Activated CD8-positive, alpha-beta memory T cell treated with anti-CD3 and anti-CD28 coated beads for 4 hours (primary cell): ENCODE results near the gene LPGAT1.
"Not testable (repeated sequence)": the region's sequence is repeated elsewhere in the genome, so short reads cannot be mapped to it uniquely, and the experiment has no call there.

Source experiments
- DNase-seq, 2 donors: peaks; one replicate each; pipeline ENCODE4 v3.0.0-alpha.2; 2020; ENCODE audit warnings: low read depth in 2 of 2

The LPGAT1 gene

DNA sequence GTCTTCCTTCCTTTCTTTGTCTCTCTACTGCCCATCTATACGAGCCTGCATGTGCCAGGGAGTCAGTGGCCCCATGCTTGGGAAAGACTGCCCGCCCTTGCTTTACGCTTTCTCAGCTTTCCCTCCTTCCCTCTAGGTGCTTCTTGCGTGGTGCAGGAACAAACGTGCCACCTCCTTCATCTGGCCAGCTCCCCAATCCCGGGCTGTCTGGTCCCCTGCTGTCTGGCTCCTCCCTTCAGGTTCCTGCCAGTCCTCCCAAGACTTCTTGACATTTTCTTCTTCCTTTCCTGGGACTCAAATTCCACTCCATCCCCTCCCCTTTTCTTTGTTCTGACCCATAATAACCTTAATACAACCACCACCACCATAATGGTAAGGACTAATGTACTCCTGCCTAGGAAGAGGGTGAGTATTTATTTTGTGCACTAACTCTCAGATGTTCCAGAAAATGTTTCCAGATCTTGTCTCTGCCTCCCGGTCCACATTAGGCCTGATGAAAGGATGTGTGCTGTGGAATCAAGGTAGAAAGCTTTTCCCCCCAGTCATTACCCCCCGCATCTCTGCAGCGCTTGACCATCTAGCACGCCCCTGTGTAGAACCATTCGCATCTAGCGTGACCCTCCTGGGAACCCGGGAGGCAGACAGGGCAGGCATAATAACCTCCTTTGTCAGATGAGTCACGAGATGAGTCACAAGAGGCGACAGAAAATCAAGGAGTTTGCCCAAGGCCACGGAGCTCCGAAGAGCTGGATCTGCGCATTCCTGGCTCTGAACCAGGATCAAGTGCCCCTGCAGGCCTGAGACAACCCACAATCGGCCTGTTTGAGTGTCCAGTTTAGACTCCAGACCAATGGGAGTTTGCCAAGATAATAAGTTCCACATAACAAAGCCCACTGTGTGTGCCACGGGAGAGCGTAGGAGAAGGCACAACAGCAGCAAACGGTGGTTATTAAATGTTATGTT lies 95.1 kb downstream of the LPGAT1 start:
- no peak for DNase-seq

DNA sequence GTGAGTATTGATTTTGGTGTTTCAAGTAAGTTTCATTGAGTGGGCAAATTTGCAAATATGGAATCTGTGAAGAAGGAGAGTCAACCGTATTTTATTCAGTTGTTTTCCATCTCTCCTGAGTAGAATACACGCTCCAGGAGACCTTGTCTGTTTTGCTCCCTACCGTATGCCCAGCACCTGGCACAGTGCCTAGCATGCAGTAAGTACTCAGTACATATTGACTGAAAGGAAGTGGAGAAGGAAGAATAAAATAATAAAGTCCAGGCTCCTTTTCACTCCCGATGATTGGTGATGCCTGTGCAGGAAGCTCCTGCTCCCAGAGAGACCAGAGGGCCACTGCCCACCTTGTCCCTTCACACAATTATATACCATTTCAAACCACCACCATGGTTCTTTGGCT lies 95.8 kb downstream of the LPGAT1 start:
- DNase-seq: no peak

DNA sequence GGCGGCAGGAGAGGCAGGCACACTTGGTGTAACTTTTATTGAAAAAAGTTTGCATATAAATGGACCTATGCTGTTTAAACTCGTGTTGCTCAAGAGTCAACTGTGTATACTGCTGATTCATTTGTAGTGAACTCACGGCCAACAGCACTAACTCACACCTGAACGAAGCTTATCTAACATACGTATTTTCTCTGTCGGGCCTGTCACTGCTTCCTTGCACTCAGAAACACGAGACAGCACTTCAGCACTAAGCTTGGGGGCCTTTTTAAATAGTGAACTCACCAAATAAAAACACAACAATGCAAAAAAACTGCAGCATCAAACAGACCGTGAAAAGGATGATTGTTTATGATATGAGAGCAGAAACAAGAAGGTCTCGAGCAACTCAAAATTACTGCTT lies 96.2 kb downstream of the LPGAT1 start:
- no peak for DNase-seq

DNA sequence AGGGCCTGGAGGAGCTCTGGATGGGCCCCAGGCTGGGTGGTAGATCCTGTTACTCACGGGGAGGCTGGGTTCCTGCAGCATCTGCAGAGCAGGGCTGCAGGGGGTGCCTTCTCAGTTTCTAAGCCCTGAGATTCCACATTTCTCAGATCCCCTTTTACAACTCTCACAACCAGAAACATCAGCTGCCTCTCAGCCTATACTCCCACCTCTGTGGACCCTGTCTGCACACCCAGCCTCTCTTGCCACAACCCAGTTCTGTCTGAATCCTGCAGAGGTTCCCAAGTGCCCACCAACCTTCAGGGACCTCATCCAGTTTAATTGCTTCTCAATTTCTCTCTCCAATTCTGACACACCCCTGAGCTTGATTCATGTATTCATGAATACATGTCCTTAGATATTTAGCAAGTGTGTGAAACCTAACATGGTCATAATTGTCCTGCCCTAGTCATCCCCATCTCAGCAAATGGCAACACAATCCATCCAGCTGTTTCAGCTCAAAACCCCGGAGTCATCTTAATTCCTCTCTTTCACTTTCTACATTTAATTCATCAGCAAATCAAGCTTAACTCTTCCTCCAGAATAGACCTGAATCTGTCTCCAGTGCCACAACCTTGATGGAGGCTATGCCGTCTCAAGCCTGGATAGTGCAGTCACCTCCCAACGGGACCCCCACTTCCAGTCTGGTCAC lies 98.1 kb downstream of the LPGAT1 start:
- DNase-seq: no peak

DNA sequence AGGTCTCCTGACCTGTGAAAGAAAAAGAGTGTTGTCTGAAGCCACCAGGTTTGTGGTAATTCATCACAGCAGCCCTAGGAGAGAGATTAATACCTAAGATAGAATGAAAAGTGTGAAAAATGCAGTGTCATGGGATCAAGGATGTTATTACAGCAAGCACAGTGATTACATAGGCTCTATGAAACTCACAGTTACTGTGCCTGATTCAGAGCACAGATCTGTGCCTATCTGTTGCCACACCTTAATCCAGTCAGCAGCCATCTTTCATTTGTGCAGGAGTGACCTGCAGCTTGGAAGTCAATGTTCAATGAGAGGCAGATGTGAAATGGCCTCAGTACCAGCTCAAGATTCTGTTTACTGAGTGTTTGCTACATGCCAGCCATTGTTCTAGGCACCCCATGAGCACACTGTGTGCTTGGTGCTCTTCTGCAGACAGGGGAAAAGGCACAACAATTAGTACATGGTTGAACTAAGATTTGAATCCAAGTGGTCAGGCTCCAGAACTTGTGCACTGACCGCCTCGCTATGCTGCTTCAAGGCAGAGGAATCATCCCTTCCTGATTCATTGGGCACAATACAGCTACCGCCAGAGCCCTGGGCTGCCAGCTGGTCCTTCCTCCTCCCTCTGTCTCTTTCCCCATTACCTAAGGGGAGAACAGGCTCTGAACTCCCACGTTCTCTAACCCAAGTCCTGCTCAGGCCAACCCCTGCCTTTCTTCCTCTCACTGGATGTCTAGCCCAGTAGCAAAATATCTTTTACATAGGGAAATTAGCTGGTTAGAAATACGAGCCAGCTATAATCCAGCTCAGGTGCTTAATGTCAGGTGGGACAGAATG lies 98.9 kb downstream of the LPGAT1 start:
- DNase-seq: no peak

DNA sequence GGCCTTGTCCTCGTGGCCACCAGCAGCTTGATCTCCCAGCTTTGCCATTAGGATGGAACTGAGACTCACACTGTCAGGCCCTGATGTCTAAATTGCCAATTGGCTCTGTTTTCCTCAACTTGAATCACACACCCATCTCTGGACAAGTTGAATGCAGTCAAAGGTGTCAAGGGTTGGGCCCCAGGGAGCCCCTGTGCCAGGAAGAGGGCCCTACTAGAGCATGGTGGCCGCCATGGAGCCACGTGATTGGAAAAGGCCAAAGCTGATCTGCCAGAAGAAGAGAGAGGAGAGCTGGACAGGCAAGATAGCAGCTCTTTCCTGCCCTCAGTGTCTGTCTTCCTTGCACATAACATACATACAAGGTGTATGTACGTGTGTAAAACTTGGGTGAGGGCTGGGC lies 100.2 kb downstream of the LPGAT1 start:
- no peak for DNase-seq

DNA sequence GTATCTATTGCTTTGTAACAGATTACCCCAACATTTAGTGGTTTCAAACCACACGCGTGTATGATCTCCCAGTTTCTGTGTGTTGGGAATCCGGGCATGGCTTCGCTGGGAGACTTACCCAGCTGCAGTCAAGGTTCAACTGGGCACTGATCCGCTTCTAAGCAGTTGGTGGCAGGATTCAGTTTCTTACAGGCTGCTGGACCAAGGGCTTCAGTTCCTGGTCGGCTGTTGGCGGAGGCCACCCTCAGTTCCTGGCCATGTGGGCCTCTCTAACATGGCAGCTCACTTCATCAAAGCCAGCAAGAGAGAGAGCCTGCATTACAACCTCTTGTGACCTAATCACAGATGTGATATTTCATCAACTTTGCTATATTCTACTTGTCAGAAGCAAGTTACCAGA lies 101.3 kb downstream of the LPGAT1 start:
- no peak for DNase-seq

DNA sequence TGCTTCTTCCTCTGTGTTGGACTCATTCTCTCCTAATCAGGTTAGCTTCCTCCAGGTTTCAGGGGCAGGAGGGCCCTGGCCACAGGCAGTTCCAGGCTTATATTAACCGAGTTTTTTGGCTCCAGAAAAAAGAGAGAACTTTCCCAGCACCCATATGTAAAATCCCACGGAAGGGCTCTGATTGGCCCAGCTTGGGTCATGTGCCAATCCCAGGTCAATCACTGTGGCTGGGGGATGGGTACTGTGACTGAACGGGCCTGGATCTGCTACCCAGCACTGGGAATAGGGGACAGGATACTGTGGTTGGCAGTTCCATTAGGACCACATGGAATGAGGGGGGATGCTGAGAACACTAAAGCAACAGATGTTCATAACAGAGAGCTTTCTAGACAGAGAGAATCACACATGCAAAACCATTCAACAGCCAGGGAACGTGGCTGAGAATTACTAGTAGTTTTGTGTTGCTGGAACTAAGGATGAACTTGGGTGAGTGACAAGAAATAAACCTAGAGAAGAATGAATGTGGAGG lies 104.0 kb downstream of the LPGAT1 start:
- DNase-seq: no peak

DNA sequence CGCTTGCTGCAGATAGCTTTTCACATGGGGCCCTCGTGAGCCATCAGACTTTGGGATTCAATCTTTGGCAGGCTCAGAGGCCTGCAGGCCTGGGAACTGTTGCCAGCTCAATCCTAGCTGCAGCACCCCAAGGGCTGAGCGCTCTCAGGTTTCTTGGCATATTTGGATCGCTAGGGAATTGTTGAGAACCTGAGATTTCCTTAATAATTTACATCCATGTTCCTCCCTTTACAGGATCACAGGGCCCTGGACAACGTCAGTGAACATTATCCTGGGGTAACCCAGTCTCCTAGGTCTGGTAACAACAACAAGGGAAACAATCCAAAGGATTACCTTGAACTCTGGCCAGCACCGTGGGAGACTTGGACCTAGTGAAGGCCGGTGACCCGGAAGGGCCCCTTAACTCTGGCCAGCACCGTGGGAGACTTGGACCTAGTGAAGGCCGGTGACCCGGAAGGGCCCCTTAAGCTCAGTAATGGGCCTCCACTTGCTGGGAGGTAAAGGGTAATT lies 105.8 kb downstream of the LPGAT1 start:
- DNase-seq: no peak

DNA sequence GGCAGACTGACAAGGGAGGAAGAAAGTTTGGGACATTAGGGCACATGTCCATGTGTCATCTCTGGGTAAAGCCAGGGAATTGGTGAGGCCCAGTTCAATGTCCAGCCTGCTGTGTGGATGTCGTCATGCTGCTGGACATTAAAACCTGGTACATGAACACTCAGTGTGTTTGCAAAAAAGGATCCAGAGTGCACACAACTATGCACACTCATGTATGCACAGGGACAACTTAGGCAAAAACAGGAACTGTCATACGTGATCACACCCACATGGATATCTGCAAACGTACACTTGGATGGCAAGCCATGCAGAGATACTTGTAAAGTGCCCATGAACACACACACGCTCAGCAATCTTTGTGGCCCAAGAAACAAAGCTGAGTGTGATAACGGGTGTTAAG lies 107.3 kb downstream of the LPGAT1 start:
- DNase-seq: no peak

DNA sequence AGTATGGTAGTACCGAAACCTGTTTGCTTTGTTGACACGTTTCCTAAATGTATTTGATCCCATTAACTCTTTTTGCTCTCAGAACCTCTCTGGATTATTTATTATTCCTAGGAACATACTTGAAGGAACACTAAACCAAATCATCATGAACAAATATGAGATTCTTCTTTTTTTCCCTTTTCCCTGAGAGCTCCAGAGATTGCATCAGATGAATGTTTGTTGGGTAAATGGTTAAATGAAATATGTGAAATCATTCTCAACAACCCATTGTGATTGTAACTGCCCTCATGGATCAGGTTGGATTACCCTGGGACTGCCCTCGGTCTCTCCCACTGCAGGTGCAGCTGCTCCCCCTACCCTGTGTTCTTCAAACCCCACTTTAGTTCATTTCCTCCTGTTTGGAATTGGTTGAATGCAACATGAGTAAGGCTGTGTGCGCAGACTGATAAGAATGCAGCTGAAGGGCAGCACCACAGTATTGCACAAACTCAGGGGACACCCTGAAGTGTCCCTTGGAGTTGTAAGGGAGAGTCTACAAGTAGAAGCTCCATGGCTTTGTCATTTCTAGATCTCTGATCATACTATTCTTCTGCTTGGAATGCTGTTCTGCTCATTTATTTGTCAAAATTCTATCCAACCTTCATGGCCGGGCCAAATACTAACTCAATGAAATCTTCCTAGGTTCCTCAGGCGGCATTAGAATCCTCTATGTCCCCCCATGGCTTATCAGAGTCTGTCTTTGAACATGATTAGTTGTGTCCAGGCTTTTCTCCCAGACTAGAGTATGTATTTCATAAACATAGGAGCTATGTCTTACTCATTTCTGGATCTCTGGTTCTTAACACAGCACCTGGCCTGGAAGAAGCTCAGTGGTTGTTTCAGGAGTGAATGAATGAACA lies 108.0 kb downstream of the LPGAT1 start:
- DNase-seq: no peak

DNA sequence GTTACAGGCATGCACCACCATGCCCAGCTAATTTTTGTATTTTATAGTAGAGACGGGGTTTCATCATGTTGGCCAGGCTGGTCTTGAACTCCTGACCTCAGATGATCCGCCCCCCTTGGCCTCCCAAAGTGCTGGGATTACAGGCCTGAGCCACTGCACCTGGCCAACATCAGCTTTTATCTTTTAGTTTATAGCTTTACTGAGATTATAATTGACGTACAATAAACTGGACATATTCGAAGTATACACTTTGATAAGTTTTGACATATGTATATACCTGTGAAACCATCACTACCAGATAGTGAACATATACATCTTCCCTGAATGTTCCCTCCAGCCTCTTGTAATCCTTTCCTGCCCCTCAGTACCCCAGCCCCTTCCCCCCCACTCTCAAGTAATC lies 114.0 kb downstream of the LPGAT1 start:
- DNase-seq: not testable (repeated sequence)

DNA sequence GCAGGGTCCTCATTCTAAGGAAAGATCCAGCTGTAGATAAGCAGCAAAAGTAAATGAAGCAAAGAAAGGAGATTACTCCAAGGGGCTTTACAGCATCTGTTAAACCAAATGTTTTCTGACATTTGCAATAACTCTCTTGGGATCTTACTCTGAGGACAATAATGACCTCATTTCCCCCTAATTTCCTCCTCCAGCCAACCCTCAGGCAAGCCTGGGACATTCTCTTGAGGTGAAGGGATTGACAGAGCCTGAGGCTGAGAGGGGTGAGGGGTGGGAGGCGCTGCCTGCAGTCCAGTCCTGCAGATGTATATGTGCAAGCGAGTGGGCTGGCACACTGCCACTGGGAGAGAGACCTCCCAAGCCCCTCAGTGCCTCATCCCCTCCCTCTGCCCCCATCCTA lies 114.6 kb downstream of the LPGAT1 start:
- no peak for DNase-seq

DNA sequence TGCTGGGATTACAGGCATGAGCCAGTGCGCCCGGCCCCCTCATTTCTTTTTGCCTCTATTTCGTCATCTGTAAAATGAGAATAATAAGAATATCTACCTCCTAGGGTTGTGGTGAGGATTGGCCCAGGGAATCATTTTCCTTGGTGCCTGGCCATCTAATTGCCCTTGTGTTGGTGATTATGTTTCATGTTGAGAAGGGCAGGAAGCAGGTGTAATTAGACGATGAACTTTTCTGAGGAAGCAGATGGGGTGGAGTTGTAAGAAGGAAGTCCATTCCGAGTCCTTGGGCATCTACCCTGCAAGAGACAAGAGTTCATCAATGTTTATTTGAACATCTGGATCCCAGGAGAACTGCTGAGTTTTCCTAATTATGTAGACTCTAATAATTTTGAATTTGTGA lies 116.4 kb downstream of the LPGAT1 start:
- DNase-seq: no peak

DNA sequence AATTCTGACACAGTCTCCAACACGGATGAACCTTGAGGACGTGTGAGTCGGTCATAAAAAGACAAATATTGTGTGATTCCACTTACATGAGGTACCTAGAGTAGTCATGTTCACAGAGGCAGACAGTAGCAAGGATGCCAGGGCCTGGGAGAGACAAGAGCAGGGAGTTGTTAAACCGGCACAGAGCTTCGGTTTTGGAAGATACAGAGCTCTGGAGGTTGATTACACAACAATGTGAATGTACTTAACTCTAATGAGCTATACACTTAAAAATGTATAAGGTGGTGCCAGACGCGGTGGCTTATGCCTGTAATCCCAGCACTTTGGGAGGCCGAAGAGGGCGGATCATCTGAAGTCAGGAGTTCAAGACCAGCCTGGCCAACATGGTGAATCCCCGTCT lies 117.3 kb downstream of the LPGAT1 start:
- DNase-seq: no peak

DNA sequence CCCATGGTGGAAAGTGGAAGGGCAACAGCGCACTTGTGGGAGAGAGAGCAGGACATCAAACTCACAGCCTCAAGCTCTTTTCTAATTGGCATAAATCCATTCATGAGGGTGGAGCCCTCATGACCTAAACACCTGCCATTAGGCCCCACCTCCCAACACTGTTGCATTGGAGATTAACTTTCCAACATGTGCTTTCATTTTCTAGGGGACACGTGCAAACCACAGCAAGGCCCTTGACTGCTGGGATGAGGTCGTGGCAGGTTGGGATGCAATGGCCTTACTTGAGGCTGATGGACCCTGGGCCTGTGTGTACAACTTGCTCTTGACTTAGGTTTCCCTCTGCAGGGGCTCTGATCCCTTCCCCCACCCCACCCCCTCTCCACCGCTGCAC lies 119.3 kb downstream of the LPGAT1 start:
- DNase-seq: no peak

DNA sequence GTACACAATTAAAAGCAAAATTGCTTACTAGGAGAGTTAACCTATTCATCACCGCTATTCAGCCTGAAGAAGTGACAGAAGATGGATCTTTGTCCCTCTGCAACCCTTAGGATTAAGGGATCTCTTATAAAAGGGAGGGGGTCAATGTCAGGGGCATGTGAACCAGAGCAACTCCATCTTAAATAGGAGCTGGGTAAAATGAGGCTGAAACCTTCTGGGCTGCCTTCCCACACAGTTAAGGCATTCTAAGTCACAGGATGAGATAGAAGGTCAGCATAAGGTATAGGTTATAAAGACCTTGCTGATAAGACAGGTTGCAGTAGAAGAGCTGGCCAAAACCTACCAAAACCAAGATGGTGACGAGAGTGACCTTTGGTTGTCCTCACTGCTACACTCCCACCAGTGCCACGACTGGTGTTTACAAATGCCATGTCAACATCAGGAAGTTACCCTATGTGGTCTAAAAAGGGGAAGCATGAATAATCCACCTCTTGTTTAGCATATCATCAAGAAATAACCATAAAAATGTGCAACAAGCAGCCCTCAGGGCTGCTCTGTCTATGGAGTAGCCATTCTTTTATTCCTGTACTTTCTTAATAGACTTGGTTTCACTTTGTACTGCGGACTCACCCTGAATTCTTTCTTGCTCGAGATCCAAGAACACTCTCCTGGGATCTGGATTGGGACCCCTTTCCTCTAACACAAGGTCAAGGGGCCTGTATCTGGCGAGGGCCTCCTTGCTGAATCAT lies 119.8 kb downstream of the LPGAT1 start:
- no peak for DNase-seq

DNA sequence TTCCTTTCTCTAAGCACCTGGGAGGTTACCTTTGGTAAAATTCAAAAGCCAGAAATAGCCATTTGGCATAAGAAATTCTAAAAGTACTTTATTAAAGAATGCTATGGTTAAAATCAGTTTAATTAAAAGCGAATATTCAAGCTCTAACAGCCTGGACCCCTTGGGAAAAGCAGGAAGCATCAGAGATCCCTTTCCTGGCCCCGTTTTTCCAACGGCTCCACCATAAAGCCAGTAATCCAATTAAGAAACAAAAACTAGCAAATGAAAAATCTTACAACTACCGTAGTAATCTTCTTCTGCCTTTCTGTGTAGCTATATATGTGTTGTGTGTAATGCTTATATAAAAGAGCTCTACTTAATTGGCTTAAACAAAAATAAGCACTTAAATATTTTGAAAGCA lies 121.6 kb downstream of the LPGAT1 start:
- no peak for DNase-seq

DNA sequence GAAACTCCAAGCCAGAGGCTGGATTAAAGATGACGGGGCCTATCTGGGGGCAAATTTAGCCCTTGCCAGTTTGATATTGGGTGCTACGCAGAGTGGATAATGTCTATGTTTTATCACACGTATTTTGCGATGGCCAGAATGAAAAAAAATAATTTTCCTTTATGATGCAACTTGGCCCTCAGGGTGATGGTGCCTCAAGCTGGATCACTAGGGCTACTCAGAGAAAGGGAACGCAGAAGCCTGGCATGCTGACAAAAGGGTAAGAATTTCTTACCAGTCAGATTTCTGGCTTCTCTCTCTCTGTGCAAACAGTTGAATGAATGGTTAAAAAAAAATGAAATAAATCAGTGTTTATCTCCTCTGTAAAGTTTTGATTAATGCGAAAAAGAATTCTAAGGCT lies 122.6 kb downstream of the LPGAT1 start:
- DNase-seq: no peak

DNA sequence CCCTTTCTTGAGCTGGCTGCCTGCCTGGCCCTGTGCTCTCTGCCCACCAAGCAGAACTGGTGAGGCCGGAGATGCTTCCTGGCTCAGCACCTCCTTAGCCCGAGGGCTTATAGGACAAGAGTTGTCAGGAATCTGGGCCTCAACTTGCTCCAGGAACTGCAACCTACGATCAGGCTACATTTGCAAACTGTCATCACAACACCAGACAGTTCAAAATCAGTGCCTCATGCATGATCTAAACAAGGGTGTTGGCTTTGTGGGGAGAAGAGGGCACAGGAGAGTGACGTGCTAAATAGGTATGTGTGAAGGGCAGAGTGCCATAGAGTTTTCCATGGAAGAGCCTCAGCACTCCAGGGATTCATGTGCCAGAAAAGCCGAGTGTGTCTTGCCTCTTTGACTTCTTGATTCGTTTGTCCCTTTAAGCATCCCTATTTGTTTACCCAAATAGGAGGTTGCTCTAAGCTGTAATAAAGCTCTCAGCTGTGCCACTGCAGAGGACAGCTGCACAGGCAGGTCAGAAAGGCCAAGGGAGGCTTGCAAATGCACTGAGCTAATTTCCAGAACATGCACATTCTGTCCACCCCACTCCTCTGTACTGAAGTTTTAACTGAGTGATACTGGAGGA lies 125.0 kb downstream of the LPGAT1 start:
- no peak for DNase-seq
